Measurements from ENCODE around the gene SGCB. TPM values are rescaled to one million over a fixed set of nuclear protein-coding genes. Genes with fewer than 3 reads are reported as not detected.
"Not testable (repeated sequence)": the region's sequence is repeated elsewhere in the genome, so short reads cannot be mapped to it uniquely, and the experiment has no call there.

SGCB gene, protein sequence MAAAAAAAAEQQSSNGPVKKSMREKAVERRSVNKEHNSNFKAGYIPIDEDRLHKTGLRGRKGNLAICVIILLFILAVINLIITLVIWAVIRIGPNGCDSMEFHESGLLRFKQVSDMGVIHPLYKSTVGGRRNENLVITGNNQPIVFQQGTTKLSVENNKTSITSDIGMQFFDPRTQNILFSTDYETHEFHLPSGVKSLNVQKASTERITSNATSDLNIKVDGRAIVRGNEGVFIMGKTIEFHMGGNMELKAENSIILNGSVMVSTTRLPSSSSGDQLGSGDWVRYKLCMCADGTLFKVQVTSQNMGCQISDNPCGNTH
- 28.8 TPM for polyA plus RNA-seq
- long read RNA-seq, donor 1, full-length matches to known transcripts: 7 of 7 reads
- long read RNA-seq, donor 1, partial matches to known transcripts: 0 of 7 reads
- long read RNA-seq, donor 1, other reads (novel, unspliced or antisense): 0 of 7 reads
- long read RNA-seq, donor 2, full-length matches to known transcripts: 21 of 21 reads
- long read RNA-seq, donor 2, partial matches to known transcripts: 0 of 21 reads
- long read RNA-seq, donor 2, other reads (novel, unspliced or antisense): 0 of 21 reads
- long read RNA-seq, donor 3, full-length matches to known transcripts: 32 of 37 reads
- long read RNA-seq, donor 3, partial matches to known transcripts: 5 of 37 reads
- long read RNA-seq, donor 3, other reads (novel, unspliced or antisense): 0 of 37 reads
- long read RNA-seq, donor 4, full-length matches to known transcripts: 2 of 2 reads
- long read RNA-seq, donor 4, partial matches to known transcripts: 0 of 2 reads
- long read RNA-seq, donor 4, other reads (novel, unspliced or antisense): 0 of 2 reads
- long read RNA-seq, donor 5, full-length matches to known transcripts: 14 of 14 reads
- long read RNA-seq, donor 5, partial matches to known transcripts: 0 of 14 reads
- long read RNA-seq, donor 5, other reads (novel, unspliced or antisense): 0 of 14 reads
- long read RNA-seq, donor 6, full-length matches to known transcripts: 16 of 22 reads
- long read RNA-seq, donor 6, partial matches to known transcripts: 6 of 22 reads
- long read RNA-seq, donor 6, other reads (novel, unspliced or antisense): 0 of 22 reads
- long read RNA-seq, donor 7, full-length matches to known transcripts: 13 of 13 reads
- long read RNA-seq, donor 7, partial matches to known transcripts: 0 of 13 reads
- long read RNA-seq, donor 7, other reads (novel, unspliced or antisense): 0 of 13 reads
- long read RNA-seq, donor 8, full-length matches to known transcripts: 14 of 28 reads
- long read RNA-seq, donor 8, partial matches to known transcripts: 14 of 28 reads
- long read RNA-seq, donor 8, other reads (novel, unspliced or antisense): 0 of 28 reads
- long read RNA-seq, donor 9, full-length matches to known transcripts: 4 of 4 reads
- long read RNA-seq, donor 9, partial matches to known transcripts: 0 of 4 reads
- long read RNA-seq, donor 9, other reads (novel, unspliced or antisense): 0 of 4 reads
- long read RNA-seq, donor 10, full-length matches to known transcripts: 16 of 16 reads
- long read RNA-seq, donor 10, partial matches to known transcripts: 0 of 16 reads
- long read RNA-seq, donor 10, other reads (novel, unspliced or antisense): 0 of 16 reads
- long read RNA-seq, donor 11, full-length matches to known transcripts: 20 of 25 reads
- long read RNA-seq, donor 11, partial matches to known transcripts: 5 of 25 reads
- long read RNA-seq, donor 11, other reads (novel, unspliced or antisense): 0 of 25 reads

DNA sequence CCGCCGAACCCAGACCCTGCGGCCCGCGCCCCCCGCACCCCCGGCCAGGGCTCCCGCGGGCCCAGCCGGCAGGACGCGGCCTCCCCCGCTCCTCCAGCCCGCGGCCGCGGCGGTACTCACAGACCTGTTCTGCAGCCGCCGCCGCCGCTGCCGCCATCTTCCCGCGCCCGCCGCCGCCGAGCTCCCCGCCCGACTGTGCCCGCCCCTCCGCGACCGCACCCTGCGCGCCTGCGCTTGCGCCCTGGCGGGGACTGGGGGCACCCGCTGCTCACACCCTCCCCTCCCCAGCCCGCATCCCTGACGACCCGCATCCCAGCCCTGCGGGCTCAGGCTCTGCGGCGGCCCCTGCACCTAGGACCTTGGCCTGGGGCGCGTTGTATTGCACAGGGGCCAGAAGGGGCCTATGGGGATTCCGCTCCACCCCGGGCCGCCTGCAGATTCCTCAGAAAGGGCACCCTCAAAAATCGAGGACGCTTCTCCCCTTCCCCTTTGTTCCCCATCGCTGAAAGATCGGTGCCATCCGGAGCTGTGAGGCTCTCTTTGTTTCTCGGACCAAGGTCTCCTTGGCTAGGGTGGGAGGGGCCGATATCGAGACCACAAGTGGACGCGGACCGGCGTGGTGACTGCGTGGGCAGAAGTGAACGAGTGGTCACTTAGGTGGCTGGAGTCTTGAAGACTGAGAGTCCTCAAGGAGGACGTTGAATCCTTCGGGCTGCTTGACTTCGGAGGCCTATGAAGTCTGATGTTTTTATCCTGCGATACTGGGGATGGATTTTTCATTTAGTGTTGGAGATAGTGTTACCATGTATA lies at the start of gene SGCB:
Gene SGCB (minus strand): TSS at position 197 of the 810 bp plus-strand sequence. CDS start 40 bp downstream, at position 157.
- H3K4me1 ChIP-seq (ENCODE audit: control insufficient read depth, insufficient read depth, low read length): peaks cover 14% of the 10 kb centered on the region
- H3K36me3 ChIP-seq (ENCODE audit: control insufficient read depth, insufficient read depth, low read length): no peaks in the 10 kb centered on the region
- H3K27ac ChIP-seq (ENCODE audit: low read length): peak within 1 kb of the TSS; percentile 37
- no peaks in the 10 kb centered on the region for H3K9me3 ChIP-seq (ENCODE audit: control insufficient read depth, low read depth, low read length)
- H3K27me3 ChIP-seq (ENCODE audit: control insufficient read depth, insufficient read depth, low read length): peaks cover 5% of the 10 kb centered on the region
- WGBS (ENCODE audit: insufficient coverage, low lambda C conversion rate): no CpG with 5 or more reads among the region's 70 CpGs
- DNase-seq: peak; percentile 51 to 71
- H3K4me3 ChIP-seq (ENCODE audit: low read length): peak within 1 kb of the TSS; percentile 83

DNA sequence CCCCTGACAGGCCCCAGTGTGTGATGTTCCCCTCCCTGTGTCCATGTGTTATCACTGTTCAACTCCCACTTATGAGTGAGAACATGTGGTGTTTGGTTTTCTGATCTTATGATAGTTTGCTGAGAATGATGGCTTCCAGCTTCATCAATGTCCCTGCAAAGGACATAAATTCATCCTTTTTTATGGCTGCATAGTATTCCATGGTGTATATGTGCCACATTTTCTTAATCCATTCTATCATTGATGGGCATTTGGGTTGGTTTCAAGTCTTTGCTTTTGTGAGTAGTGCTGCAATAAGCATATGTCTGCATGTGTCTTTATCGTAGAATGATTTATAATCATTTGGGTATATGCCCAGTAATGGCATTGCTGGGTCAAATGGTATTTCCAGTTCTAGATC lies 48.3 kb upstream of the SGCB start:
- H3K27me3 ChIP-seq (ENCODE audit: control insufficient read depth, insufficient read depth, low read length); H3K4me3 ChIP-seq (ENCODE audit: low read length); H3K36me3 ChIP-seq (ENCODE audit: control insufficient read depth, insufficient read depth, low read length); DNase-seq; H3K27ac ChIP-seq (ENCODE audit: low read length); H3K4me1 ChIP-seq (ENCODE audit: control insufficient read depth, insufficient read depth, low read length); H3K9me3 ChIP-seq (ENCODE audit: control insufficient read depth, low read depth, low read length): not testable (repeated sequence)
- no CpG with 5 or more reads among the region's 1 CpG for WGBS (ENCODE audit: insufficient coverage, low lambda C conversion rate)

DNA sequence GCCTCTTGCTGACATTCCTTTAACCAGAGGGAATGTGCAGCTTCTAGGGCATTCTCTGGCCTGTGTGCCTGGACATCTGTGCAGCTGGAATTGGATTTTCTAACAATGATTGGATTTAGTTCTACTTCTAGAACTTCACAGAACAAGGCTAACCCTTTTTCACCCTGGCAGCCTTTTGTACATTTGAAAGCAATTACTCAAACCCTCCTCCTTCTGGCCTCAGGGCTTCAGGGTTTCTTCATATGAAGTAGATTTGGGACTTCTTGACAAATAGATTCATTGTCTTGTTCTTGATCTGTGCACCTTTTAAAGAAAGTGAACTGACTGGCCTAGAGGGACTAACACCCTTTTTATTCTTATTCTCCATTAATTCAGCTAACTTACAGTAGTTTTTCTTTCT lies 43.1 kb upstream of the SGCB start:
- Histone ChIP-seq H3K4me3 (ENCODE audit: low read length) (no peak overlapping the region), H3K36me3 (ENCODE audit: control insufficient read depth, insufficient read depth, low read length) (no peaks in the 10 kb centered on the region), H3K9me3 (ENCODE audit: control insufficient read depth, low read depth, low read length) (no peaks in the 10 kb centered on the region), H3K27ac (ENCODE audit: low read length) (no peak overlapping the region), H3K4me1 (ENCODE audit: control insufficient read depth, insufficient read depth, low read length) (no peaks in the 10 kb centered on the region), H3K27me3 (ENCODE audit: control insufficient read depth, insufficient read depth, low read length) (peaks cover 6% of the 10 kb centered on the region)
- DNase-seq: no peak

DNA sequence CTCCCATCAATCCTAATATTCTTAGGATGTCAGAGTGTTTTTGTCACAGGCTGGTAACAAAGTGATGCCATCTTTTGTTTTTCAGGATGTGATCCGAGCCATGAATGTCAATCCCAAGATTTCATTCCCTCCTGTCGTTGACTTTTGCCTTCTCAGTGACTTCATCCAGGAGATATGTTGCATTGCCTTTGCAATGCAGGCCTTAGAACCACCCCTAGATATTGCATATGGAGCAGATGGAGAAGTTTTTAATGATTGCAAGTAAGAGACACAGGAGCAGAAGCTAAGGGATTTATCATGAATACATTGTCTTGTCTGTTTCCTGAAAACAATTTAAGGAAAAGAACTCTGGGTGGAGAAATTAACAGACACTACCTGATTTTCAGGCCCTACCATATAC lies 41.6 kb upstream of the SGCB start:
- H3K27ac ChIP-seq (ENCODE audit: low read length): no peak overlapping the region
- no peaks in the 10 kb centered on the region for H3K36me3 ChIP-seq (ENCODE audit: control insufficient read depth, insufficient read depth, low read length)
- no peaks in the 10 kb centered on the region for H3K4me1 ChIP-seq (ENCODE audit: control insufficient read depth, insufficient read depth, low read length)
- WGBS (ENCODE audit: insufficient coverage, low lambda C conversion rate): no CpG with 5 or more reads among the region's 2 CpGs
- DNase-seq: no peak
- H3K27me3 ChIP-seq (ENCODE audit: control insufficient read depth, insufficient read depth, low read length): peaks cover 10% of the 10 kb centered on the region
- no peak overlapping the region for H3K4me3 ChIP-seq (ENCODE audit: low read length)
- H3K9me3 ChIP-seq (ENCODE audit: control insufficient read depth, low read depth, low read length): no peaks in the 10 kb centered on the region

DNA sequence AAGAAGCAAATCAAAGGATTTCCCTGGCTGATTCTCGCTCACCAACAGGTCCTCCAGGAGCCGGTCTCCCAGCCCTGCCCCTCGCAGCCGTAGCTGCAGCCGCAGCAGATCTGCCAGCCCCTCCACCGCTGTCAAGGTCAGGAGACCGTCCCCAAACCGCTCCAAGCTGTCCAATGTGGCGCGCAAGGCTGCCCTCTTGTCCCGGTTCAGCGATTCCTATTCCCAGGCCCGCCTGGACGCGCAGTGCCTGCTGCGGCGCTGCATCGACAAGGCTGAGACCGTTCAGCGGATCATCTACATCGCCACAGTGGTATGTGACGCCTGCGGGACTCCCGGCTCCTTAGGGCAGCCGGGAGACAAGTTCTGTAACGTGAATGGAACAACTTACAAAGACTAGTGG lies 38.6 kb upstream of the SGCB start:
- no peaks in the 10 kb centered on the region for H3K36me3 ChIP-seq (ENCODE audit: control insufficient read depth, insufficient read depth, low read length)
- no CpG with 5 or more reads among the region's 26 CpGs for WGBS (ENCODE audit: insufficient coverage, low lambda C conversion rate)
- no peaks in the 10 kb centered on the region for H3K9me3 ChIP-seq (ENCODE audit: control insufficient read depth, low read depth, low read length)
- peaks cover 10% of the 10 kb centered on the region for H3K27me3 ChIP-seq (ENCODE audit: control insufficient read depth, insufficient read depth, low read length)
- H3K27ac ChIP-seq (ENCODE audit: low read length): no peak overlapping the region
- no peak overlapping the region for H3K4me3 ChIP-seq (ENCODE audit: low read length)
- no peaks in the 10 kb centered on the region for H3K4me1 ChIP-seq (ENCODE audit: control insufficient read depth, insufficient read depth, low read length)
- DNase-seq: peak; percentile 2 to 14

DNA sequence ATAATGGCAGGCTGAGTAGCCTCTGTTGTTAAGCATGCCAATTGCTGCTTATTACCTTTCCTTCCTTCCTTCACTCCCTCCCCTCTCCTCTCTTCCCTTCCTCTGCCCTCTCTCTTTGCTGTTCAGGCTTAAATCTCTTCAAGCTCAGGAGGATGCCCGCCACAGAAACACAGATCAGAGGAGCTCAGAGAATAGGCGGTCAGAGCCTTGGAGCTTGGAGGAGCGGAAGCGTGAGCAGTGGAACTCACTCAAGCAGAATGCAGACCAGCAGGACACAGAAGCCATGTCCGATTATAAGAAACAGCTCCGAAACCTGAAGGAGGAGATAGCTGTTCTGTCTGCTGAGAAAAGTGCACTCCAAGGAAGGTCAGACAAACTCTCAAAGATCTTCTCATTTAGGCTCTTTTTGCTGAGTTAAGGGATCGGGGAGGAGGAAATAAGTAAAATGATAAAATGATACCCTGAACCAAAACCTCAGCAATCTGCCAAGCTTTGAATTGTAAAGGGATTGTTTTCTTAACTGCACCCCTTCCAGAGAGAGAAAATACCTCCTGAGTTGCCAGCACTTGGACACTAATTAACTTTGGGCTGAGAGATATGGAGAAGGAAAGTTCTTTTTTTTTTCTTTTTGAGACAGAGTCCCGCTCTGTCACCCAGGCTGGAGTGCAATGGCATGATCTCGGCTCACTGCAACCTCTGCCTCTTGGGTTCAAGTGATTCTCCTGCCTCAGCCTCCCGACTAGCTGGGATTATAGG lies 33.9 kb upstream of the SGCB start:
- no peak overlapping the region for H3K27ac ChIP-seq (ENCODE audit: low read length)
- DNase-seq: peak in 1 of 2 donors; percentile 20
- peaks cover 10% of the 10 kb centered on the region for H3K27me3 ChIP-seq (ENCODE audit: control insufficient read depth, insufficient read depth, low read length)
- H3K4me3 ChIP-seq (ENCODE audit: low read length): no peak overlapping the region
- no CpG with 5 or more reads among the region's 10 CpGs for WGBS (ENCODE audit: insufficient coverage, low lambda C conversion rate)
- no peaks in the 10 kb centered on the region for H3K36me3 ChIP-seq (ENCODE audit: control insufficient read depth, insufficient read depth, low read length)
- H3K9me3 ChIP-seq (ENCODE audit: control insufficient read depth, low read depth, low read length): no peaks in the 10 kb centered on the region
- no peaks in the 10 kb centered on the region for H3K4me1 ChIP-seq (ENCODE audit: control insufficient read depth, insufficient read depth, low read length)

DNA sequence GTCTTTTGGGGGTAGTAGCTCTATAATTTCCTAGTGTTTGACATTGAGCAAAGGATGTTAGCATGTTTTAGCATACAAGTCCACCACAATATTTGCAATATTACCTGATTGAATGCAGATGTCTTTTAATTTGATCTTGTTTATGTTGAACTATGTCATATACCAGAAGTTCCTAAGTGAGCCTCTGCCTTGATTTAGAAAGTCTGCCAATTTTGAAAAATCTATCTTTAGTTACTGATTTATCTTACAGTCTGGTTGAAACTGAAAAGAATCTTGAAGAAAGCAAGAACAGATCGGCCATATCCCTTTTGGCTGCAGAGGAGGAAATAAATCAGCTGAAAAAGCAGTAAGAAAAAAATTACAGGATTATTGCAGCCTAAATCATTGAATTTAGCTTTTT lies 31.5 kb upstream of the SGCB start:
- Histone ChIP-seq H3K4me1 (ENCODE audit: control insufficient read depth, insufficient read depth, low read length) (no peaks in the 10 kb centered on the region), H3K27ac (ENCODE audit: low read length) (no peak overlapping the region), H3K27me3 (ENCODE audit: control insufficient read depth, insufficient read depth, low read length) (no peaks in the 10 kb centered on the region), H3K4me3 (ENCODE audit: low read length) (no peak overlapping the region), H3K36me3 (ENCODE audit: control insufficient read depth, insufficient read depth, low read length) (no peaks in the 10 kb centered on the region), H3K9me3 (ENCODE audit: control insufficient read depth, low read depth, low read length) (no peaks in the 10 kb centered on the region)
- no peak for DNase-seq
- WGBS (ENCODE audit: insufficient coverage, low lambda C conversion rate): 83% methylated on average over 1 of the region's 1 CpG

DNA sequence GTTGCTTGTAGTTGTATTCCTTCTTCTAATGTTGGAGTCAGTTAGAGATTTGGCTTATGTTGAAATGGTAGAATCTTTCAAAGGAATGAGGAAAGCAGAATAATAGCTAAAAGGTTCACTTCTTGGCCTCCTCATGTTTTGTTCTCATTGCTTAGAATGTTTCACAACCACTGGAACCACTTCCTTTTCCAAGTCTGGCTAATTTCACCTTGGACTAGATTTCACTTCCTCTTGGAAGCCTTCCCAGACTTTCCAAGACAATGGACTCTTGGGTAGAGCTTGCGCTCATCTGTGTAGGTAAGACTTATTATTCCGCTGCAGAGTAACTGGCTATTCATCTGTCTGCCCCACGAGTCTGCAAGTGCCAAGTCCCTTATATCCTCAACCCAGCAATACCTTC lies 21.3 kb upstream of the SGCB start:
- Histone ChIP-seq H3K9me3 (ENCODE audit: control insufficient read depth, low read depth, low read length) (no peaks in the 10 kb centered on the region), H3K27ac (ENCODE audit: low read length) (no peak overlapping the region), H3K4me1 (ENCODE audit: control insufficient read depth, insufficient read depth, low read length) (no peaks in the 10 kb centered on the region), H3K36me3 (ENCODE audit: control insufficient read depth, insufficient read depth, low read length) (no peaks in the 10 kb centered on the region), H3K27me3 (ENCODE audit: control insufficient read depth, insufficient read depth, low read length) (peaks cover 2% of the 10 kb centered on the region), H3K4me3 (ENCODE audit: low read length) (no peak overlapping the region)
- DNase-seq: no peak
- no CpG with 5 or more reads among the region's 3 CpGs for WGBS (ENCODE audit: insufficient coverage, low lambda C conversion rate)
